ENCODE results near the gene SLC25A23.

Gene SLC25A23

GRCh38 chr19:6481541-6482342 lies 22.1 kb upstream of the SLC25A23 start, which contains the start of gene DENND1C:
TSS of gene DENND1C (minus strand) at chr19:6481787. CDS start at chr19:6481695, 92 bp downstream.
- DNase-seq: peak; percentile 78 to 81

DNA sequence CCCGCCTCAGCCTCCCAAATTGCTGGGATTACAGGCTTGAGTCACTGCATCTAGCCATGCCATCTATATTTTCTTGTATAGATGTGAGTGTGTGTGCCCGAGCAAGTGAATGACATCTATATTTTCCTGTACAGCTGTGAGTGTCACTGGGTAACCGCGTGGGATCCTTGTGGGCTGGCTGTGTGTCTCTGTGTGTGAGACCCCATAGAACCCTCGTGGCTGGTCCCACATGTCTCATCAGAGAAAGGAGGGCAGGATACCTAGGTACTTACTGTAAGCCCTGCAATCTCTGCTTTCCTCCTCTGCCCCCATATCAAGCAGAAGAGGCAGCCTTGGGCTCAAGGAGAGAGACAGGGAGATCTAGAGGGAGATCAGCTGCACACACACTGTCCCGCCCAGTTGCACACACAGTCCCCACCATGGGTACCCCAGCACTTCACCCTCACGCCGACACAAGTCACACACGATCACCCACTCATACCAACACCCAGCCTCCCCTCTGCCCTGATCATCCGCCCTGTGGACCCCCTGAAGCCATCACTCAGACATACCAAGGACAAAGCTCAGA lies 21.3 kb upstream of the SLC25A23 start:
- DNase-seq: peak; percentile 23 to 30

DNA sequence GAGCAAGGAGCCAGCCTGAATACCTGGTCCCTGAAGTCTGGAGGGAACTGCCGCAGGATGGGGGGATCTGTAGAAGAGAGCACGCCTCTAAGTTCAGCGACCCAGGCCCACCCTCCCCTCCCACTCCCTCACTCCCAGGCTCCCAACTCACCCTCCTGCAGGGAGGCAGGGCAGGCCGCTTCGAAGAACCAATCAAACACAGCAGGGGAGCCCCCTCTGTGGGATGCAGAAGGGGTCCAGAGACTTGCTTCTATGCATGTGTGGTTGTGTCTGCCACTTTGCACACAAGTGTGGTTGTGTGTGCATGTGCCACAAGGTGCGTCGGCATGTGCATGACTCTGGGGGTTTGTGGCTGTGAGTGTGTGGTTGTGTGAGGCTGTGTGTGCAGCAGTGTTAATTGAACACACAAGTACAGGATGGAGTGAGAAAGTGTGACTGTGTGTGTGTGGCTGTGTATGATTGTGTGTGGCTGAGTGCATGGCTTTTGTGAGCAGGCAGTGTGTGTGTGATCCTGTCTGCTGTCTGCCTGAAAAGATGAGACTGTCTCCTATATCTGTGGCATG lies 20.3 kb upstream of the SLC25A23 start:
- DNase-seq: no peak

- no peak for DNase-seq
These were observed 19.2 kb upstream of the SLC25A23 start for GRCh38 chr19:6478815-6479214.

GRCh38 chr19:6476896-6477431 lies 17.4 kb upstream of the SLC25A23 start:
- DNase-seq: no peak

DNA sequence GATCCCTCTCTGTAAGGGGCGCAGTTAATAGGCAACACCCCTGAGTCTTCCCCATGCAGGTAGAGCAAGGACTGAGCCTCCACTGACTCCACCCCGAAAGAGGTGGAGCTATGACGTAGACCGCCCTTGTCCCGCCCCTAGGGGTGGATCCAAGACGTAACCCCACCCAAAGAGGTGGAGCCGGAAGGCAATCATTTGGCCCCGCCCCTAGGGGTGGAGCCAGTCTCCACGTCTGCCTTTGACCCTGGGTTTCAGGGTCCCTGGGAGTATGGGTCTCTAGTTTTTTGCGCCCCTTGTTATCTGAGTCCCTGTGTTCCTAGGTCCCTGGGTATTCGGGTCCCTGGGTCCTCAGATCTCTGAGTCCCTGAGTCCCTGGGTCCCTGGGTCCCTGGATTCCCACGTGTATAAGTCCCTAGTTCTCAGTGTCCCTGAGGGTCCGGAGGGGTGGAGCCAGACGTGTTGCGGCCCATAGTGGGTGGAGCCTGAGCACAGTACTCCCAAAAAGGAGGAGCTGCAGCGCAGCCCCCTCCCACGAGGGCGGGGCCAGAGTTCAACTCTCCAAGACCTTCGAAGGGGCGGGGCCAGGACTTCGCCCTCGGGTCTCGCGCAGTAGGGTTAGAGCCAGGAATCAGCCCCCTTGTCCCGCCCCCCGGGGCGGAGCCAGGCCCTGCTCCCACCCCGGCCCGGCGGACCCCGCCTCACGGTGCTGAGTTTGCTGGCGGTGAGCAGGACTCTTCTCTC lies 16.7 kb upstream of the SLC25A23 start:
- DNase-seq: peak; percentile 54 to 72

GRCh38 chr19:6475321-6476108 lies 15.9 kb upstream of the SLC25A23 start:
- no peak for DNase-seq

DNA sequence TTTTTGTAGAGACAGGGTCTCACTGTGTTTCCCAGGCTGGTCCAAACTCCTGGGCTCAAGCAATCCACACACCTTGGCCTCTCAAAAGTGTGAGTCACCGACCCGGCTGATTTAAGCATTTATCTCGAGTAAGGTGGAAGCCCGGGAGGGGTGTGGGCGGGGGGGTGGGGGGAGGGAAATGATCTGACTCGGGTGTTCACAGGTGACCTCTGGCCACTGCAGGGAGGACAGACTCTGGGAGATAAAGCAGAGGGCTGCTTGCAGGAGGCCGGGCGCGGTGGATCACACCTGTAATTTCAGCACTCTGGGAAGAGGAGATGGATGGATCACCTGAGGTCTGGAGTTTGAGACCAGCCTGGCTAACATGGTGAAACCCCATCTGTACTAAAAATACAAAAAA lies 14.1 kb upstream of the SLC25A23 start:
- no peak for DNase-seq

- DNase-seq: no peak
These were observed 13.1 kb upstream of the SLC25A23 start for GRCh38 chr19:6472713-6473112.

DNA sequence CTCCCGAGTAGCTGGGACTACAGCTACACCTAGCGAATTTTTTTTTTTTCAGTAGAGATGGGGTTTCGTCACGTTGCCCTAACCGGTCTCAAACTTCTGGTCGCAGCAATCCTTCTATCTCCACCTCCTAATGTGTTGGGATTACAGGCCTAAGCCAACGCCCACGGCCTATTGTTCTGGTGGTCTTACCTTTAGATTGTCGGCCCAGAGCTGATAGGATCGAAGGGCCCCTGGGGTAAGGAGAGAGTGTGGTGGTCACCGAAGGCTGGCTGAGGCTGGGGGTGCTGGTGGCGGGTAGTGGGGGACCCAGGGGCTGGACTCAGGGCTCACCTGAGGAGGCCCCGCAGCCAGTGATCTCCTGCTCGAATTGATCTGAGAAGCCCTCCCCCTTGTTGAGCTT lies 11.5 kb upstream of the SLC25A23 start:
- DNase-seq: no peak

GRCh38 chr19:6470173-6470572 lies 10.6 kb upstream of the SLC25A23 start:
- no peak for DNase-seq

DNA sequence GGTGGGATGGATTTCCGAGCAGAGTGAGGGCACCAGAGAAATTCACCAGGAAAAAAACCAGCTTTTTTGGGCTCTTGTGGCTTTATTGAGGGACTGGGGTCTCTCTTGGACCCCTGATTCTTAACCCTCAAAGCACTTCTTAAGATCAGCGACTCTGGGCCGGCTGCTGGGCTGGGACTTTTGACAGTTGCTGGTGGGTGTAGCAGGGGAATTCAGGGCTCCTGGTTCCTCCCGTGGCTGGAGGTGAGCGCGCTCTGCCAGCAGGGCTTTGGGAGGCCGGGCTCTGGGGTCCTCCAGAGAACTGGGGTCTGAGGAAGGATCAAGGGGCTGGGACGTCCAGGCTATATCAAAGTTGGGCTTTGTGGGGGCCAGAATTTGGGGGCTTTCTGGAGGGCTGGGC lies 7.8 kb upstream of the SLC25A23 start:
- DNase-seq: no peak

GRCh38 chr19:6466526-6467248 lies 7.1 kb upstream of the SLC25A23 start:
- no peak for DNase-seq

GRCh38 chr19:6465663-6466062 lies 6.1 kb upstream of the SLC25A23 start:
- DNase-seq: no peak

GRCh38 chr19:6465006-6465405 lies 5.4 kb upstream of the SLC25A23 start:
- no peak for DNase-seq

- DNase-seq: peak; percentile 64 to 65
These were observed 4.7 kb upstream of the SLC25A23 start, which contains the start of gene CRB3 for GRCh38 chr19:6464070-6464873. TSS of gene CRB3 (plus strand) at chr19:6464271. CDS start at chr19:6464702, 431 bp downstream.

GRCh38 chr19:6460099-6460884 lies 700 bp upstream of the SLC25A23 start:
- DNase-seq: peak; percentile 94 to 97

GRCh38 chr19:6458695-6459261 lies 814 bp downstream of the SLC25A23 start:
- no peak for DNase-seq

DNA sequence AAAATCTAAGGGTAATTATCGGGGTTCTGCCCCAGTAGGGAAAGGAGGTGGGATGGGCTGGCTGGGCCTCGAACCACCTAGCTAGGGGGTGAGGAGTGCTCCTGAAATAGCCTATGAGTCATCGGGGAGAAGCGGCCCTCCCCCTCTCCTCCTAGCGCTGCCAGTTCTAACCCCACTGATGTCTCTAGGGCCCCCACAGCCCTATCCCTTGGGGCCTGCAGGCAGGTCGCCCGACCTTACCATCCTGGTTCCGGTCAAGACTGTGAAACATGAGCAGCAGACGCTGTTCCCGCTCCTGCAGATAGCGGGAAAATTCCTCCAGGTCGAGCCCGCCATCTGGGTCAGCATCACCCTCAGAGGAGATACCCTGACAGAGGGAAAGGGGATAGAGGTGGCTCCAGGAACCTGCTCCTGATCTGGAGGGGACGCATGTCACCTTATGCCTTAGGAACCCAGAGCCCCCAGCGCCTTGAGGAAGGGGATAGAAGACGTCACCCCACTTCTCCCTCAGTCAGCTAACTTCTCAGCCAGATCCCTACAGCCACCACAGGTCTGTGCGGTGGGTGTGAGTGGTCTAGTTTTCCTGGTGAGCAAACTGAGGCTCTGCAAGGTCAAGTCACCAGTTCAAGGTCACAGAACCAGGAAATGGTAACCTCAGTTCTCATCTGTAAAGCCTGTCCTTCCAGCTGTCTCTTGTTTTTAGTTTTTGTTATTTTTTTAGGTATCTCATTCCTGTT lies 1.5 kb downstream of the SLC25A23 start:
- no peak for DNase-seq

All from CD4-positive, alpha-beta T cell treated with Interleukin-1 beta for 1 hour (primary cell).